Measurements from ENCODE around the gene DAPK1.
A peak's percentile ranks its signal among the peaks of the same experiment; 100 is the strongest.

The DAPK1 gene

GRCh38 chr9:87497604-87498045 is at the start of gene DAPK1:
Gene DAPK1, plus strand, starts transcription at chr9:87497867. Its CDS starts 1,211 bp downstream, at chr9:87499078.
- DNase-seq (ENCODE audit: low read depth) = no peak

GRCh38 chr9:87451149-87451548 is 46.5 kb upstream of the DAPK1 start:
- DNase-seq (ENCODE audit: low read depth) = no peak

GRCh38 chr9:87455407-87455806 is 42.3 kb upstream of the DAPK1 start:
- no peak for DNase-seq (ENCODE audit: low read depth)

- DNase-seq (ENCODE audit: low read depth) = no peak
Measured at GRCh38 chr9:87461256-87461655, 36.4 kb upstream of the DAPK1 start.

GRCh38 chr9:87464110-87464991 is 33.3 kb upstream of the DAPK1 start:
- DNase-seq (ENCODE audit: low read depth) = peak; percentile 2

- no peak for DNase-seq (ENCODE audit: low read depth)
Measured at GRCh38 chr9:87464992-87465378, 32.7 kb upstream of the DAPK1 start.

- no peak for DNase-seq (ENCODE audit: low read depth)
Measured at GRCh38 chr9:87465816-87466215, 31.9 kb upstream of the DAPK1 start.

- DNase-seq (ENCODE audit: low read depth) = no peak
Measured at GRCh38 chr9:87467187-87467586, 30.5 kb upstream of the DAPK1 start.

GRCh38 chr9:87469793-87470465 is 27.7 kb upstream of the DAPK1 start:
- no peak for DNase-seq (ENCODE audit: low read depth)

- DNase-seq (ENCODE audit: low read depth) = no peak
Measured at GRCh38 chr9:87471746-87472145, 25.9 kb upstream of the DAPK1 start.

GRCh38 chr9:87475463-87475862 is 22.2 kb upstream of the DAPK1 start:
- no peak for DNase-seq (ENCODE audit: low read depth)

- DNase-seq (ENCODE audit: low read depth) = no peak
Measured at GRCh38 chr9:87478226-87478992, 19.3 kb upstream of the DAPK1 start.

- DNase-seq (ENCODE audit: low read depth) = peak; percentile 7
Measured at GRCh38 chr9:87479801-87480201, 17.9 kb upstream of the DAPK1 start.

- no peak for DNase-seq (ENCODE audit: low read depth)
Measured at GRCh38 chr9:87481890-87482855, 15.5 kb upstream of the DAPK1 start.

GRCh38 chr9:87490225-87490624 is 7.4 kb upstream of the DAPK1 start:
- DNase-seq (ENCODE audit: low read depth) = no peak

GRCh38 chr9:87490907-87491306 is 6.8 kb upstream of the DAPK1 start:
- DNase-seq (ENCODE audit: low read depth) = no peak

- no peak for DNase-seq (ENCODE audit: low read depth)
Measured at GRCh38 chr9:87491523-87491922, 6.1 kb upstream of the DAPK1 start.

- DNase-seq (ENCODE audit: low read depth) = no peak
Measured at GRCh38 chr9:87492642-87493041, 5.0 kb upstream of the DAPK1 start.

GRCh38 chr9:87494970-87495471 is 2.6 kb upstream of the DAPK1 start:
- DNase-seq (ENCODE audit: low read depth) = no peak

- DNase-seq (ENCODE audit: low read depth) = no peak
Measured at GRCh38 chr9:87497080-87497603, 525 bp upstream of the DAPK1 start.

All from ELR (cell line).